ENCODE results near the gene TMEM140.

DNA sequence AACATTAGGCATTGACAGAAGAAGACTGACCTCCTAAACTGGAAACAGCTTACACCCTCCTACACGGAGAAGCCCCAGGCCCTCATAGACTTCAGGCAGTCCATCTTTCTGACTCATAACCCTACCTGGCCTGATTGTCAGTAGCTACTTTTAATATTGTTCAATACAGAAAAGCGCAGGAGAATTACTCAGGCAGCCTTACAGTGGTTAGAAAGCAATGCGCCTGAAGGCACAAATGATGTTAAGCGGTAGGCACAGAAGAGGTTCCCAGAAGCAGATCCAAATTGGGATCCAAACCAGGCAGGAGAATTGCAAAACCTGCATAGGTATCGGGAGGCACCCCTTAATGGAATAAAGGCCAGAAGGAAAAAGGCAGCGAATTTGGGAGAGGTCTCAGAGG, 28.1 kb downstream of the TMEM140 start:
- TF ChIP-seq RARB (CRISPR knock-in tag; IDR thresholded peaks at IDR 0.05) (no peak), ZNF565 (CRISPR knock-in tag; conservative IDR thresholded peaks at IDR 0.05; ENCODE audit: low read depth) (no peak)
